ENCODE measurements around the gene HACL1.
"Not testable (repeated sequence)": the region's sequence is repeated elsewhere in the genome, so short reads cannot be mapped to it uniquely, and the experiment has no call there.

The HACL1 gene

DNA sequence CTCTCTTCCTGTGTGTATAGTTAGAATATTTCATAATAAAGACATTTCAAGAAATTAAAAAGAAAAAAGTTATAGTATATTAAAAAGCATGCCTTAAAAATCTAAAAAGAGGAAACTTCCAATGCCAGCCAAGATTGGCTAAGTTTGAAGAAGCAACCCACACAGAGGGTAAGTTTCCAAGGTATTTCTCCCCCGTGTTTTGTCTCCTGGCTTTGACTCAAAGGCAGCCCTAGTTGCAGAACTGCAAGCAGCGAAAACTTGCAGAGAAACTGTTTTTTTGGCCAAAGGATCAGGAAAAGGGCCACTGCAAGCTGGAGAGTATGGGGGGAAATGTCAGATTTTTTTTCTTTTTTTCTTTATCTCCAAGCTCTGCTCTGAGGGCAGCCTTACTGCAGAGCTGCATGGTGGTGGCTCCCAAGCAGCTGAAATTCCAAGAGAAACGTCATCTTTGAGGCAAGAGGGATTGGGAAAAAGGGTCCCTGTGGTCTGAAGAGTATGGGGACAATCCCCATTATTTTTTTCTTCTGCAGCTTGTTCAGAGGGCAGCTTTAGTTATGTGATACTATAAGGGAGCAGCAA is 23.0 kb downstream of the HACL1 start:
- no peak for DNase-seq

DNA sequence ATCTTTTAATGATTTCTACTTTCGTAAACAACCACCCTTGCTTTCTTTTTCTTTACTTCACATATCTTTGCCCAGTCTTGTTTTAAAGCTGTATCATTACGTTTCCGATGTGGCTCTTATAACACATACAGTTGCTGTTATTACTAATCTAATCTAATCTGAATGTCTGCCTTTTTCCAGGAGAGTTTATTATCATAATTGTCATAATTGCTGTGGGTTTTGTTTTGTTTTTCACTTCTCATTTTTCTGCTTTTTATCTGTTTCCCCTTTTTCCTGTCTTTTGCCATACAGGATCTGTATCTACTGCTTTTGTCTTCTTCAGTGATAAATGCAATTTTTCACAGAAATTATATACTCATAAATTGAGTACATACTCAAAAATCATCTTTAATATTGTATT is 24.9 kb downstream of the HACL1 start:
- no peak for DNase-seq

DNA sequence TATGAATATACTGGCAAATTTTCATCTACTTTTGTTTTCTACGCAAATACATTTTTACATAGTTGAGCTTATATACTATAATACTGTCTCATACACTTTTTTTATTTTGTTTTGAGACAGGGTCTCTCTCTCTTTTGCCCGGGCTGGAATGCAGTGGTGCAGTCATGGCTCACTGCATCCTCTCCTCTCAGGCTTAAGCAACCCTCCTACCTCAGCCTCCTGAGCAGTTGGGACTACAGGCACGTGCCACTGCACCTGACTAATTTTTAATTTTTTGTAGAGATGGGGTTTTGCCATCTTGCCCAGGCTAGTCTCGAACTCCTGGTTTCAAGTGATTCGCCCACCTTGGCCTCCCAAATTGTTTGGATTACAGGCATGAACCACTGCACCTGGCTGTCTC is 25.9 kb downstream of the HACL1 start:
- DNase-seq, result no peak

DNA sequence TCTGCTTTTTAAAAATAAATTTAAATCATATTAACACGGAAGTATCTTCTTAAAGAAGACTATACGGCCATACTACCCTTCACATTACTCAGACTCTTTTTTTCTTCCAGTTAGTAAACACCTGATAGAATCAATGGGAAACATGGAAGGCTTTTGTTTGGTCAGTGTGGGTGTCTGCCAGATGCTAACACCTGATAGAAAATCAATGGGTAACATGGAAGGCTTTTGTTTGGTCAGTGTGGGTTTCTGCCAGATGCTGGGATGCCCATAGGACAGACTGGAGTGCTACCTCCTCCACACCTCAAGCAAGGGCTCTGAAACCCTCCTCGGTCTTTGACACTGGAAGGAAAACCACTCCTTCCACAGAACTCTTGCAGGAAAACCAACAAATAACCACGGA is 29.2 kb downstream of the HACL1 start:
- no peak for DNase-seq

DNA sequence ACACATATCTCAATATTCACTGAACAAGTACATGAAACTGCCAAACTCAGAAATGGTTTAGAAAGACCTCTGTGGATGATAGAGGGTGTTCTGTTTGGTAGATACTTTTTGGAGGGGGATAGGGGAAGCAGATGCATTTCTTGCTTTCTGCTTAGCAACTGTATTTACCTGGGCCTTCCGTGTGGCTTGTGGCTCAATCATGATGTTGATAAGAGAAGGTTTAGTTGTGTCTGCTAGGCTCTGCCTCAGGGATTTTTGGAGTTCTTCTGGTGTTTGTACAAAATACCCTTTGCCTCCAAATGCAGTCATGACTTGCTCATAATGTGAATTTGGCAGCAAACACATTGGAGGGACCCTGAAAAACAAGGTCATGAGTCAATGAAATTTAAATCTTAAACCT is 38.2 kb downstream of the HACL1 start:
- DNase-seq, result no peak

DNA sequence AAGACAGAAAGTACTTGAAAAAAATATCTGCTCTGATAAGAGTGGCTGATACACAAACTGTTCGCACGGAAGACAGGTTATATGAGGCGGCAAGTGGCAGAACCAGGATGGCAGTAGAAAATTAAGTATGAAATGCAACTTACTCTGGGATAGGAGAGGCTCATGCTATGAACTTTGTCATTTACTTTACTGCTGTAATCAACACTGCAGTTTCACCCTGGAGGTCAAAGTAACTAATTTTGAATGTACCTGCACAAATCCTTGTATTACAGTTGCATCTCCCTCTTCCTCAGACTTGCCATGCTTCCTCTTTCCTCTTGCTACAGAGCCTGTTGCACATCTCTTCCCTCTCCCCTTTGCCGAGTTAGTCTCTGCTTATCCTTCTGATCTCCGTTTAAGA is 38.8 kb downstream of the HACL1 start:
- no peak for DNase-seq

DNA sequence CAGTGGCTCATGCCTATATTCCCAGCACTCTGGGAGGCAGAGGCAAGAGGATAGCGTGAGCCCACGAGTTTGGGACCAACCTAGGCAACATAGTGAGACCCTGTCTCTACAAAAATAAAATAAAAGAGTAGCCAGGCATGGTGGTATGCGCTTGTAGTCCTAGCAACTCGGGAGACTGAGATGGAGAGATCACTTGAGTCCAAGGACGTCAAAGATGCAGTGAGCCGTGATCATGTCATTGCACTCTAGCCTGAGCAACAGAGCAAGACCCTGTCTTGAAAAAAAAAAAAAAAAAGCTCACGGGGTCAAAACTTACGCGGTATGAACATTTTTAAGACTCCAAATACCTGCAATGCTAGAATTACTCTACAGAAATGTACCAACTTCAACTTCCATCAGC is 42.8 kb downstream of the HACL1 start:
- DNase-seq, result no peak

DNA sequence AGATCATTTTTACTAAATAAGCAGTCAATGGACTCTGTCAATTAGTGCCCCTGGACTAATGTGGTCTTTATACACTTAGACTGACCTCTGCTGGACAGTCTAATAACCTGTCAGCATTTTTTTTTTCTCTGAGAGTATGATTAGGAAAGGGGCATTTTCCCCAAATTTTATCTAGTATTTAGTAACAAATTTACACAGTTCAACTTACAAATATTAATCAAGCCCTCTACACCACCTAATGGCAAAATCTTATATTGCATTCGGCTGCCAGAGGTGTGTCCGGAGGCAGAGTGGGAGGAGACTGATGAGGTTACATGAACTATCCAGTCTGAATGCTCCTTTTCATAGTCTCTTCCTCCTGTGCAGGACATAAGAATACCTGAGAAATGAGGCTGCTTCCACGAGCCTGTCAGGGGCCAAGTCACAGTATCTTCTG is 43.8 kb downstream of the HACL1 start:
- DNase-seq, result peak; percentile 24

DNA sequence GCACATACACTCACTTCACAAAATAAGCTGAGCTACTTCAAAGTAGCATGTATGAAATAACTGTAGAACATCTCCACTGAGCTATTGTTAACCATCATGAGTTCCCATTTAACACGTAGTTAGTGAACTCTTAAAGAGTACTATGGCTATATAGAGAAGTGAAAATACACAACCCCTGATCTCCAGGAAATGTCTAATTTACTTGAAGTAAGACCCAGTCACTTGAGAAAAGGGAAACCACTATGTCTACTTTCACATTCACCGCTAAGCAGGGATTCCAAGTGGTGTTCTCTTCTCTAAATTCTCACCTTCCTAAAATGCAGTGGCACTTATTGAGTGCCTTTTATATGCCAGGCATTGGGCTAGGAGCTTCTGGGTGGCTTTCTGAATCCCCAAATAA is 44.9 kb downstream of the HACL1 start:
- no peak for DNase-seq

DNA sequence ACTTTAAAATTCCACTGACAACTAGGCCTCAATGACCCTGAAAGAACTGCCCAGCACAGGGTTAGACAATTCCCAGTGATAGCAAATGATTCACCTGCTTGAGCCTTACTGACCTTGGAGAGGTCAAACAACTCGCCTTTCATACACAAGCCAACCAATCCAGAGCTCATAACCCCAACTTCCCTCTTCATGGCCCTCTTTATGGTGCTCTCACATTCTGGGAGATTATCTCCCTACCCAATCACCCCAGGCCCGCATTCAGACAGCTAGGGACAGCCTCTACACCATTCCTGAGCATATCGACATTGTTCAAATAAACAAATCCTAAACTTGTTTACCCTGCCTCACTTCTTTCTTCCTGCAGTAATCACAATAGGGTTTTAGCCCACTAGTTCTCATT is 47.6 kb downstream of the HACL1 start:
- DNase-seq, result no peak

DNA sequence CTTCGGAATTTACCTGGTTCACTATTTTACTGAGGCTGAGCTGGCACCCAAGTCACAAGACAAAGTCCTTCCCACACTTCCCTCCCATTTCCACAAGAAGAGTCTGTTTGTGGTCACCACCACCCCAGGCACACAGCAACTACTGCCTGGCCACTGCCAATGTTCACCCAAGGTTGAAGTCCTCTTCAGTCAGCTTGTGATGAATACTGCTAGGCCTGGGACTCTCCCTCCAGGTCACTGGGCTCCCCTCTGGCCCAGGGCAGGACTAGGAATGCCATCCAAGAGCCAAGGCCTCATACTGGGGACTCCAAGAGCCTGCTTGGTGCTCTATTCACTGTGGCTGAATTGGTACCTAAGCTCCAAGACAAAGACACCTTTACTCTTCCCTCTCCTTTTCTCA is 49.5 kb downstream of the HACL1 start:
- no peak for DNase-seq

DNA sequence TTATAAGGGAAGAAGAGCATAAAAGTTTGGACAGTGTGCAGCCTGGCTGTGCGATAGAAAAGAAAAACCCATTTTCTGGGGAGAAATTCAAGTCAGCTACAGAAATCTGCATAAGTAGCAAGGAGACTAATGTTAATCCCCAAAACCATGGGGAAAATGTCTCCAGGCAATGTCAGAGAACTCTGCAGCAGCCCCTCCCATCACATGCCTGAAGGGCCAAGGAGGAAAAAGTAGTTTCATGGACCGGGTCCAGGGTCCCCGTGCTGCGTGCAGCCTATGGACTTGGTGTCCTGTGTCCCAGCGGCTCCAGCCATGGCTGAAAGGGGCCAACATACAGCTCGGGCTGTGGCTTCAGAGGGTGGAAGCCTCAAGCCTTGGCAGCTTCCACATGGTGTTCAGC is 51.5 kb downstream of the HACL1 start:
- no peak for DNase-seq

DNA sequence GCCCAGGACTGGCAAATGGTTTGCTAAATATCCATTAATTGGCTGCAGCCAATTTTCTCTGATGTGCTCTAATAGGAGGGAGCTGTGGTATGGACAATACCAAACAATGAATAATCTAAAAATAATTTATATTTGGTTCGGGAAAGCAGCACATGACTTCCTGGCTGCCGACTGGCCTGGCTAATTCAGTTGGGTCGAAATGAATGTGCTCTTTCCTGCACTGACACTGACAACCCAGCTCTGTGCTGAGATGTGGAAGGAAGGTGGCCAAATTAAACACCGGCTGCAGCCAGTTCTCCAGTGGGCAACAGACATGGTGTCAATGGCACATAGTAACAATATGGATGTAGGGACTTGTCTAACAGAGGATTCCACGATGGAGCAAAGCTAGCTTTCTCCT is 58.8 kb downstream of the HACL1 start:
- DNase-seq, result no peak

DNA sequence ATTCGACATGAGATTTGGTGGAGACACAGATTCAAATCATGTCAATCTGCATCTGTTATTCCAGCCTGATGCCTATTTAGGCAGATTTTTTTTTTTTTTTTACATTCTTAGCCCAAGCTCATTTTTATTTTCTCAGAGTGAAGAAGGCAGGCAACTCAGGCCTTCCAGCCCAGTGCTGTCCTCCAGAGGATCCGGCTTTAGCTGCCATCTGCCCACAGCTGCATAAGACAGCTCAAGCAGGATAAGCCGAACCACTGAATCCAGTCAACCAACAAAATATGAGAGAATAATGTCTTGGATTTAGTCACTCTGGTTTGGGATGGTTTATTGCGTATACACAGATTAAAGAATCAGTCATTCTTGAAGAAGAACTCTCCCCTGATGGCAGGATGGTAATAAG is 60.0 kb downstream of the HACL1 start:
- DNase-seq, result no peak

DNA sequence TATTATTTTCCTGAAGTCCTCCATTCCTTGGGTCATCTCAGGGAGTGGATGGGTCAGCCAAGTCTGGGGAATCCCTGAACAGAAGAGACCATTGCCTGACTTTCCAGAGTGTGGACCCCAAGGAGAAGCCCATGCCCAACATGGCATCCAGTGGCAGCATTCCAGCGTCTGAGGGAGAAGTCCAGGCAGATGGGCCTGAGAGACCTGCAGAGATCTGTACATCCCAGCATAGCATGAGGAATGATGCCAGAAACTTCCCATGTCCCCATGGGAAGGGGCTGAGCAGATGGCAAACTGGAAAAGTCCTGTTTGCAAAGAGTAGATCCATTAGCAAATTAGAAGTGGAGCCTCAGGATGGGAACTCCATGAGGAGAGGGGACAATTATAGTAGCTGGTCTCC is 62.3 kb downstream of the HACL1 start:
- no peak for DNase-seq

DNA sequence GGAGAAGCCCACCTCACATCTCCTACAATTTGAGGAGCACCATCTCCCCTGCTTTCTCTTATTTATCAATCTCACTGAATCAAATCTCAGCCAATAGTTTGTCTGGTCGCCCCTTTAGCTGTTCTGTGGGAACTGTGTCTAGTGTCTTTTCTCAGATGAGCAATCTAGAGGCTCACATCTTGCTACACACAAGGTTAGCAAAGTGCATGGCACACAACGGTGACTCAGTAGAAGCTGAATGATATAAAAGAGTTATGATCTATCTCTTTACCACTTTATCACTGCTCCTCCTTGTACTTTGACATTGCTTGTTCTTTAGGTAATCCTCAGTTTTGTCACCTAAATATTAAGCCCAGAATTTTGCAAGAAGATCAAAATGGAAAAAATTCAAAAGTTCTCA is 63.0 kb downstream of the HACL1 start:
- DNase-seq, result no peak

DNA sequence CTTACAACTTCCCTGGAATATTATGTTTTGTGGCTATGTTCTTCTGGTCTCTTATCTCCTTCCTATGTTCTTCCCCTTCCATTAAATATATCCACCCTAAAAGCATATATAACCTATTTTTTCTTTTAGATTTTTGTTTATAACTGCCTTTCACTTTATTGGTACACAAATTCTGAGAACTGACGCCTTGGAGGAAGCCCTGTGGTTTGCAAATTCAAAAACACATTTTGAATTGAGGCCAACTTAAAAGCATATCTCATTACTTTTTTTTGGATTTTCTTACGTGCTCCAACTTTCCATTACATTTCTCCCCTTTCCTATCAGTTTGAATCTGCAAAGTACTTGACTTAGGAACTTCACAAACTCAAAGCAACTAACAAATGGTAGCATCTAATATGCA is 64.5 kb downstream of the HACL1 start:
- DNase-seq, result no peak

DNA sequence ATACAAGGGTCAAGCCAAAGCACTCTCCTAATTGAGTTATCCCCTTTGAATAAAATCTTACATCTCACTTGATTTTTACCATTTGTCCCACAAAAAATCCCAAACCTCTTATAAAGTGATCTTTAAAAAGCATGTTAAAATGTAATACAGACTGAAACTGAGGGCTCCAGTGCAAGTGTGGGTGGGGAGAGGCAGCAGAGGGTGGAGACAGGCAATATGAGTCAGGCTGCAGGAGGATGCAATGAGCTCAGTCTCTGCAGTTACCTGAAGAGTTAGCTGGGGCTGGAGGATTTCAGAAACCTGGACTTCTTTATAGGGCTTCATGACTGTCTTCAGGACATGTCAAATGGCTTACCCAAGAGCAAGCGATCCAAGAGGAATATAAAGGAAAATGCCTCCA is 65.6 kb downstream of the HACL1 start:
- peak; percentile 49 for DNase-seq

DNA sequence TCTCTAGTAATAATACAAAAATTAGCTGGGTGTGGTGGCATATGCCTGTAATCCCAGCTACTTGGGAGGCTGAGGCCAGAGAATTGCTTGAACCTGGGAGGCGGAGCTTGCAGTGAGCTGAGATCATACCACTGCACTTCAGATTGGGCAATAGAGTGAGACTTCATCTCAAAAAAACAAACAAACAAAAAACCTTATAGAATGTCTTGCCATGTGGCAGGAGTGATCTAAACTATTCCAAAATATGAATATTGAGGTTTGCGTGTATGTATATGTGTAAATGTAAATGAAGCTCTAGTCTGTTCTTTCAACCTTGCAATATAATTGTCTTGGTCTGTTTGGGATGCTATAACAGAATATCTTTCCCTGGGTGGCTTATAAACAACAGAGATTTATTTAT is 68.8 kb downstream of the HACL1 start:
- DNase-seq, result not testable (repeated sequence)

DNA sequence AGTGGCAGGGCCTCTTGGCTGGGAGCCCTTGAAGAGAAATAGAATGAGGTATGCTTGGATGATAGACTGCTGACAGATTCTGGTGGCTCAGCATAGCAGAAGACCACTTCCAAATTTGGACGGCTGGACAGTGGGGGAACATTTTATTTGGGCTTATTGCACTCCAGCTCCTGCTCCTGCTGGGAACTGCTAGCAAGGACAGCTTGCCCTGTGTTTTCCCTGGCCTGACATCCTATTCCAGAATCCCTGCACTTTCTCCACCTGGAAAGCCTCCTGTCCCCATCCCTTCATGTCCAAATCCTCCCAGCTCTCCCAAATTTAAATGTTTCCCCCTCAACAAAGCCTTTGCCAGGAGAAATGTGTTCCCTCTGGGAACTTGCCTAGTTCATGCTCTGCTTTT is 70.0 kb downstream of the HACL1 start:
- DNase-seq, result no peak

DNA sequence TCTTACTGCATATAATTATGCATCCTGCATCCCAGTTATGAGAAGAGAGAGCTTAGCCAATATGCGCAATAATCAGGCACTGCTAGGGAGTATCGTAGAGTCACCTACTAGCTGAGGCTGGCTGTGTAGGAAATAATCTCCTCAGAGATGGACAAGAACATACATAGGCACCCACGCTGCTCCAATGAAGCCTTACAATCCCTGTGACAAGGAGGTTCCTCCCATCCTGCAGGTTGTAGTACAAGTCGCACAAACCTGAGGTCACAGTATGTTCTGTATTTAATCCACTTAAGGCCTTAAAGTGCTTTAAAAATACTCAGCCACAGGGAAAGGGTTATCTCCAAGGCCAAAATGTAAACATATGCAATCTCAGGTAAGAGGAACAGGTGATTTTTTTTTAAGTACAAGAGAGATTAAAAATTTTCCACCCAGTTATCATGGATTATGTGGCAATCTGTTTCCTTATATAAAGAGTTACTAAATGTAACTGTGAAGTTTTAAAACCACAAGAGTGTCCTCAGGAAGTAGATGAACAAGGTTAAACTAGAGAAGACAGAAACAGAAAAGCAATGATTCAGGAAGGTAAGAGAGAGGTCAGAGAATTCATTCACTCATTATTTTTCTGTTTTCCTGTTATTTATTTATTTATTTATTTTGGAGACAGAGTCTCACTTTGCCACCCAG is 72.4 kb downstream of the HACL1 start:
- DNase-seq, result no peak

DNA sequence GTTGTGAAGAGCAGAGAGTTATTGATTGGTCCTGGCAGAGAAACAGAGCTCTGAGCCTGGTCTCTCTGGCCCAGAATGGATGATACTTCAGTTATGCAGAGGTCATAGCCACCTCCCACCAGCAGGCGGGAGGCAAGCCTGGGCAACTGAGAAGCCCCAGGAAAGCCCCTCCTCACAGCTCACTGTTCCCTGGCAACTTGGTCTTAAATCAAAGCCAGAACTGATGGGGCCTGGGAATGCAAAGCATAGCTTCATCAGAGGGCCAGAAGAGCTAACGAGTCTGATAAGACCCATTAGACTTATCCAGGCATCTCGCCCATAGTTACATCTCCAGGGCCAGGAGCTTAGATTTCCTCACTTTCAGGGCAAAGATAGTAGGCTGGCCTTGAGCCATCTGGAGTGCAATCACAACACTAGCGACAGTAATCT is 74.3 kb downstream of the HACL1 start:
- no peak for DNase-seq

DNA sequence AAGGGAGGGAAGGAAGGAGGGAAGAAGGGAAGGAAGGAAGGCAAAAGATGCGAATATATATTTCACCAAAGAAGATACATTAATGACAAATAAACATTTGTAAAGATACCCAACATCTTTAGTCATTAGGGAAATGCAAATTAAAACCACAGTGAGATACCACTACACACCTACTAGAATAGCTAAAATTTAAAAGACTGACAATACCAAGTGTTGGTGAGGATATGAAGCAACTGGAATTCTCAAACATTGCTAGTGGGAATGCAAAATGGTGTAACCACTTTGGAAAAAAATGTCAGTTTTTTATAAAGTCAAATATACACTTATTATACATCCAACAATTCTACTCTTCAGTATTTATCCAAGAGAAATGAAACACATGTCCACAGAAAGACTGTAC is 75.6 kb downstream of the HACL1 start:
- no peak for DNase-seq

DNA sequence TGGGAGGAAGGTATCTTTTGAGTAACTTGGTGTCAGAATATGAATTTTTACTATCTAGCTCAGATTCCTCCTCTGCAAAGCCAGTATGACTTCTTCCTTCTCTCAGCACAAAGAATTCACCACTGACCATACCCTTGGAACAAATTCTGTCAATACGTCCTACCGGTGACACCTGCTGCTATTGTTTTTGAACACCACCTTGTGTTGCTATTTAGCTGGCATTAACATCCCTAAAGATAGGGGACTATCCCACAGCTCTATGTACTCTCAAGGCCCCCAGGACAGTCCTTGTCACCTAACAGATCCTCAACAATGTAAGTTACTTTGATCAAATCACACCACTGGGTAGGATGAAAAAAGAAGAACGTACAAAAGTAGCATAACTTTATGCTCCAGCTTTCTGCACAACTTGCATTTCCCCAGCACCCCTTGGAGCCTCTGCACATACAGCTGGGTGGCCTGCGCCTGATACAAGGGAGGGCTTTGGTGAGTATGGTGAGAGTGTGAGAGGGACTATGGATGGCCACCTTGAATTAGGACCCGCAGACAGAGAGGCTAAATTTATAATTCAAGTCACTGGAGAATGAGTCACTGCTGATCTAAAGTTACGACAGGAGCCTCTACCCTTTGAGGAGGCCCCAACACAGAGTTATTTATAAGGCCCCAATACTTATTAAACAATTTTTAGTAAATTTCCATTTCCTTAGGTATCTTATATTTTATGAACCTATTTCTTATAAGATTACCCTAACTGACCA is 77.5 kb downstream of the HACL1 start:
- no peak for DNase-seq

DNA sequence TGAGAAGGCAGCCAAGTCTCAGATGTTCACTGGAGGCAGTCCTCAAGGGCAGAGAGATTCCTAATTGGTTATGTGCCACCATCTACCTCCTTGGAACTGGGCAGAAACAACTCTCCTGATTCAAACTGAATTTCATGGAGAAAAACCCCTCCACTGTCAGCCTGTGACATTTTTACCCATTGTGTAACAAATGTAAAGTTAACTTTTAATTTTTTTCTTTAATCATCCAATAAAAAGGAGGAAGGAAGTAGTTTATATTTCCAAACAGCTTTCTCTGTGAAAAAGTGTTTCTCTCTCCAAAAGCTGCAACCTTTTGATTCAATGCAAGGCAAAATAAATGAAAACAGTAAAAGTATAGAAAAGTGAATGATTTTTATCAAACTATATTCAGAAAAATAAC is 79.4 kb downstream of the HACL1 start:
- DNase-seq, result no peak

Measured in stimulated activated CD4-positive, alpha-beta T cell treated with anti-CD3 and anti-CD28 coated beads, Interleukin-4, amount 100 ng/mL, for 1 hour (primary cell).